Measurements from ENCODE around the gene NT5DC3.

Gene NT5DC3

DNA sequence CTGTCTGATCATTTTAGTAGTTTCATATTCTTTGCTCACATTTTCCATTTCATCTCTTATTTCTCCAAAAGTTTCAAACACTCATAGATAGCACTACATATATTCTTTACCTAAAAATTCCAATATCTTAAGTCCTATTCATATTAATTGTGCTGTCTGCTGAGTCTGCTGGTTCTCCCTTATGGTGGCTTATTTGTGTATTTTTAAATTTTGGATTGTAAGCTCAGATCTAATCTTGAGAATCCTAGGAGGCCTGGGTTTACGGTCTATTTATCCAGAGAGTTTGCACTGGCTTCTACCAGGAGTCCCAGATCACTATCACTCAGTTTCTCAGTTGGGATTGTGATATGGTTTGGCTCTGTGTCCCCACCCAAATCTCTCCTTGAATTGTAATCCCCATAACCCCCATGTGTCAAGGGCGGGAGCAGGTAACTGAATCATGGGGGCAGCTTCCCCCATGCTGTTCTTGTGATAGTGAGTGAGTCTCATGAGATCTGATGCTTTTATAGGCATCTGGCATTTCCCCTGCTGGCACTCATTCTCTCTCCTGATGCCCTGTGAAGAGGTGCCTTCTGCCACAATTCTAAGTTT lies 10.2 kb downstream of the NT5DC3 start:
- TF ChIP-seq EZH2phosphoT487 (IDR thresholded peaks at IDR 0.05; ENCODE audit: borderline replicate concordance), result no peak
- TF ChIP-seq, protein P1, sequence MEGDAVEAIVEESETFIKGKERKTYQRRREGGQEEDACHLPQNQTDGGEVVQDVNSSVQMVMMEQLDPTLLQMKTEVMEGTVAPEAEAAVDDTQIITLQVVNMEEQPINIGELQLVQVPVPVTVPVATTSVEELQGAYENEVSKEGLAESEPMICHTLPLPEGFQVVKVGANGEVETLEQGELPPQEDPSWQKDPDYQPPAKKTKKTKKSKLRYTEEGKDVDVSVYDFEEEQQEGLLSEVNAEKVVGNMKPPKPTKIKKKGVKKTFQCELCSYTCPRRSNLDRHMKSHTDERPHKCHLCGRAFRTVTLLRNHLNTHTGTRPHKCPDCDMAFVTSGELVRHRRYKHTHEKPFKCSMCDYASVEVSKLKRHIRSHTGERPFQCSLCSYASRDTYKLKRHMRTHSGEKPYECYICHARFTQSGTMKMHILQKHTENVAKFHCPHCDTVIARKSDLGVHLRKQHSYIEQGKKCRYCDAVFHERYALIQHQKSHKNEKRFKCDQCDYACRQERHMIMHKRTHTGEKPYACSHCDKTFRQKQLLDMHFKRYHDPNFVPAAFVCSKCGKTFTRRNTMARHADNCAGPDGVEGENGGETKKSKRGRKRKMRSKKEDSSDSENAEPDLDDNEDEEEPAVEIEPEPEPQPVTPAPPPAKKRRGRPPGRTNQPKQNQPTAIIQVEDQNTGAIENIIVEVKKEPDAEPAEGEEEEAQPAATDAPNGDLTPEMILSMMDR (conservative IDR thresholded peaks at IDR 0.05; ENCODE audit: low read length), result no peak
- H3K36me3 ChIP-seq (ENCODE audit: insufficient read depth, low read length), result no peaks in the 10 kb centered on the region
- H4K20me1 ChIP-seq (ENCODE audit: insufficient read depth, low read length, poor library complexity, severe bottlenecking), result no peaks in the 10 kb centered on the region
- no peaks in the 10 kb centered on the region for H3K79me2 ChIP-seq (ENCODE audit: insufficient read depth, low read length)
- no peak overlapping the region for H3K4me2 ChIP-seq (ENCODE audit: low read depth, low read length, poor library complexity, severe bottlenecking)
- H3K27me3 ChIP-seq (ENCODE audit: insufficient read depth, low read length, poor library complexity, severe bottlenecking), result no peaks in the 10 kb centered on the region
- no peaks in the 10 kb centered on the region for H3K4me1 ChIP-seq (ENCODE audit: insufficient read depth, low read length, poor library complexity, severe bottlenecking)
- H2AFZ ChIP-seq (ENCODE audit: low read length), result no peak overlapping the region
- no peaks in the 10 kb centered on the region for H3K9me3 ChIP-seq (ENCODE audit: insufficient read depth, low read depth, low read length)
- no peaks in the 10 kb centered on the region for H3F3A ChIP-seq (ENCODE audit: low read depth)
- no peak overlapping the region for H3K9ac ChIP-seq (ENCODE audit: low read depth, low read length, poor library complexity, severe bottlenecking)
- no peak overlapping the region for H3K4me3 ChIP-seq (ENCODE audit: low read length, poor library complexity, severe bottlenecking)
- H3K9me2 ChIP-seq (replicated peaks; ENCODE audit: low read depth, low read length), result no peaks in the 10 kb centered on the region

DNA sequence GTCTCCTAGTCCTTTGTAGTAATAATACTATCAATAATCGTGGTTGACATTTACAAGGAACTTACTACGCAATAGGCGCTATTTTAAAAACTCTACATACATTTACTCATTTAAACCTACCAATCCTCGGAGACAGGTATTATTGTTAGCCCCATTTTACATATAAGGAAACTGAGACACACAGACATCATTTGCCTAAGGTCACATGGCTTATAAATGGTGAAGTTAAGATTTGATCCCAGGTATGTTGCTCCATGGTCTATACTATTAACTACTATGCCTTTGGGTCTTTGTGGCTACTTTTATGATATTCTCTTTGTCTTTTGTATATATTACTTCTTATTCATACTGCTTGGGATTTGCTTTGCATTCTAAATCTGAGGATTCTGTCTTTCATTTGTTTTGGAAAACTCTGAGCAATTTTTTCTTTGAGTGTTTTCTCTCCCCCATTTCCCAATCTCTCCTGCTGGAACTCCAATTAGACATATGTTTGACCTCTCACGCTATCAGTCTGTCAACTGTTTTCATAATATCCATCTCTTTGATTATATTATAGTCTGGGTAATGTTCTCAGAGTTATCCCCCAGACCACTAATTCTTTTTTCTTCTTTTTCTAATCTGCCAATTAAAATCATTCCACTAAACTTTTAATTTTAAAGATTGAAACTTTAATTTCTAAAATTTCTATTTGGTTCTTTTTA lies 10.9 kb downstream of the NT5DC3 start:
- no peak overlapping the region for H3K4me2 ChIP-seq (ENCODE audit: low read depth, low read length, poor library complexity, severe bottlenecking)
- H3K9me2 ChIP-seq (replicated peaks; ENCODE audit: low read depth, low read length), result no peaks in the 10 kb centered on the region
- no peak overlapping the region for H2AFZ ChIP-seq (ENCODE audit: low read length)
- no peaks in the 10 kb centered on the region for H3K36me3 ChIP-seq (ENCODE audit: insufficient read depth, low read length)
- no peaks in the 10 kb centered on the region for H3K27me3 ChIP-seq (ENCODE audit: insufficient read depth, low read length, poor library complexity, severe bottlenecking)
- no peaks in the 10 kb centered on the region for H3K4me1 ChIP-seq (ENCODE audit: insufficient read depth, low read length, poor library complexity, severe bottlenecking)
- no peaks in the 10 kb centered on the region for H3K9me3 ChIP-seq (ENCODE audit: insufficient read depth, low read depth, low read length)
- no peak overlapping the region for H3K9ac ChIP-seq (ENCODE audit: low read depth, low read length, poor library complexity, severe bottlenecking)
- TF ChIP-seq, protein P1 (conservative IDR thresholded peaks at IDR 0.05; ENCODE audit: low read length), result no peak
- TF ChIP-seq EZH2phosphoT487 (IDR thresholded peaks at IDR 0.05; ENCODE audit: borderline replicate concordance), result no peak
- no peaks in the 10 kb centered on the region for H3F3A ChIP-seq (ENCODE audit: low read depth)
- H3K79me2 ChIP-seq (ENCODE audit: insufficient read depth, low read length), result no peaks in the 10 kb centered on the region
- no peaks in the 10 kb centered on the region for H4K20me1 ChIP-seq (ENCODE audit: insufficient read depth, low read length, poor library complexity, severe bottlenecking)
- H3K4me3 ChIP-seq (ENCODE audit: low read length, poor library complexity, severe bottlenecking), result no peak overlapping the region

DNA sequence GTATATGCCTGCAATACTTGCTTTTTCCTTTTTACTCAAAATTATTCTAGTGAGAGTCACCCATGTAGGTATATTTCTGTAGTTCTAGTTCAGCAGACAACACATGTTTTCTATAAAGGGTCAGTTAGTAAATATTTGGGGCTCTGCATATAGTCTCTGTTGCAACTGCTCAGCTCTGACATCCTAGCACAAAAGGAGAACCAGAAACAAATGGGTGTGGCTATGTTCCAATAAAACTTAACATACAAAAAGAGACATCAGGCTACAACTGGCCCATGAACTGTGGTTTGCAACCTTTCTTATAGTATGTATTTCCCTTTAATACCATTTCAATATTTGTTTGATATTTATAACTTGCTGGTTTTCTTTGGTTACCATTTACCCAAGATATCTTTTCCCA lies 11.9 kb downstream of the NT5DC3 start:
- Histone ChIP-seq H3K9me3 (ENCODE audit: insufficient read depth, low read depth, low read length) (no peaks in the 10 kb centered on the region), H3K9me2 (replicated peaks; ENCODE audit: low read depth, low read length) (no peaks in the 10 kb centered on the region), H2AFZ (ENCODE audit: low read length) (no peak overlapping the region), H3K4me2 (ENCODE audit: low read depth, low read length, poor library complexity, severe bottlenecking) (no peak overlapping the region), H3K36me3 (ENCODE audit: insufficient read depth, low read length) (no peaks in the 10 kb centered on the region), H4K20me1 (ENCODE audit: insufficient read depth, low read length, poor library complexity, severe bottlenecking) (no peaks in the 10 kb centered on the region), H3K4me1 (ENCODE audit: insufficient read depth, low read length, poor library complexity, severe bottlenecking) (no peaks in the 10 kb centered on the region), H3K79me2 (ENCODE audit: insufficient read depth, low read length) (no peaks in the 10 kb centered on the region), H3F3A (ENCODE audit: low read depth) (no peaks in the 10 kb centered on the region), H3K27me3 (ENCODE audit: insufficient read depth, low read length, poor library complexity, severe bottlenecking) (no peaks in the 10 kb centered on the region), H3K9ac (ENCODE audit: low read depth, low read length, poor library complexity, severe bottlenecking) (no peak overlapping the region), H3K4me3 (ENCODE audit: low read length, poor library complexity, severe bottlenecking) (no peak overlapping the region)
- TF ChIP-seq, protein P1 (conservative IDR thresholded peaks at IDR 0.05; ENCODE audit: low read length), result no peak
- TF ChIP-seq EZH2phosphoT487 (IDR thresholded peaks at IDR 0.05; ENCODE audit: borderline replicate concordance), result no peak

Data from Loucy (cell line).